ENCODE data around the gene RAPGEF1. TPM values are rescaled to one million over a fixed set of nuclear protein-coding genes. Genes with fewer than 3 reads are reported as not detected.

The RAPGEF1 gene
- polyA plus RNA-seq, 1 donor from 2014 or later, result 23.6 TPM

DNA sequence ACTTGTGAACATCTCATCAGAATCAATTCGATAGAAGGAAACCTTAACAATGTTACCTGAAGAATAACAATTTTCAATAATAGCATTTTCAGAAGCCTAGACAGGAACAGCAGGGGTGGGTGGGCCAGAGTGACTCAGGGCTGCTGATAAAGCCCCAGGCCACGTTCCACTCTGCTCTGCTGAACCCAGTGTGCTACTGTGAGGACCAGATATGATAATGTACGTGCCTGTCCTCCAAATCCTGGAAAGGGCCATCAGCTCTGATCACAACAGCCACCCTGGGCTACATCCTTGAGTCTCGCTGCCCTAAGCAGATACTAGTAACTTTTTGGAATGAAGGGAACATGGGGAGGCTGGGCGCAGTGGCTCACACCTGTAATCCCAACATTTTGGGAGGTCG lies 103.3 kb downstream of the RAPGEF1 start:
- TF ChIP-seq MXI1 (conservative IDR thresholded peaks at IDR 0.05; ENCODE audit: poor library complexity, severe bottlenecking) (no peak), EZH2 (IDR thresholded peaks at IDR 0.05; ENCODE audit: borderline replicate concordance, insufficient read depth, low read length, poor library complexity, severe bottlenecking) (no peak), POLR2AphosphoS5 (IDR thresholded peaks at IDR 0.05) (no peak), RAD21 (conservative IDR thresholded peaks at IDR 0.05) (no peak), EP300 (conservative IDR thresholded peaks at IDR 0.05; ENCODE audit: poor library complexity, severe bottlenecking) (no peak), TAF1 (IDR thresholded peaks at IDR 0.05; ENCODE audit: low read depth) (no peak), SMC3 (conservative IDR thresholded peaks at IDR 0.05; ENCODE audit: poor library complexity) (no peak)
- TF ChIP-seq, protein P1, sequence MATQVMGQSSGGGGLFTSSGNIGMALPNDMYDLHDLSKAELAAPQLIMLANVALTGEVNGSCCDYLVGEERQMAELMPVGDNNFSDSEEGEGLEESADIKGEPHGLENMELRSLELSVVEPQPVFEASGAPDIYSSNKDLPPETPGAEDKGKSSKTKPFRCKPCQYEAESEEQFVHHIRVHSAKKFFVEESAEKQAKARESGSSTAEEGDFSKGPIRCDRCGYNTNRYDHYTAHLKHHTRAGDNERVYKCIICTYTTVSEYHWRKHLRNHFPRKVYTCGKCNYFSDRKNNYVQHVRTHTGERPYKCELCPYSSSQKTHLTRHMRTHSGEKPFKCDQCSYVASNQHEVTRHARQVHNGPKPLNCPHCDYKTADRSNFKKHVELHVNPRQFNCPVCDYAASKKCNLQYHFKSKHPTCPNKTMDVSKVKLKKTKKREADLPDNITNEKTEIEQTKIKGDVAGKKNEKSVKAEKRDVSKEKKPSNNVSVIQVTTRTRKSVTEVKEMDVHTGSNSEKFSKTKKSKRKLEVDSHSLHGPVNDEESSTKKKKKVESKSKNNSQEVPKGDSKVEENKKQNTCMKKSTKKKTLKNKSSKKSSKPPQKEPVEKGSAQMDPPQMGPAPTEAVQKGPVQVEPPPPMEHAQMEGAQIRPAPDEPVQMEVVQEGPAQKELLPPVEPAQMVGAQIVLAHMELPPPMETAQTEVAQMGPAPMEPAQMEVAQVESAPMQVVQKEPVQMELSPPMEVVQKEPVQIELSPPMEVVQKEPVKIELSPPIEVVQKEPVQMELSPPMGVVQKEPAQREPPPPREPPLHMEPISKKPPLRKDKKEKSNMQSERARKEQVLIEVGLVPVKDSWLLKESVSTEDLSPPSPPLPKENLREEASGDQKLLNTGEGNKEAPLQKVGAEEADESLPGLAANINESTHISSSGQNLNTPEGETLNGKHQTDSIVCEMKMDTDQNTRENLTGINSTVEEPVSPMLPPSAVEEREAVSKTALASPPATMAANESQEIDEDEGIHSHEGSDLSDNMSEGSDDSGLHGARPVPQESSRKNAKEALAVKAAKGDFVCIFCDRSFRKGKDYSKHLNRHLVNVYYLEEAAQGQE (IDR thresholded peaks at IDR 0.05; ENCODE audit: borderline replicate concordance), result no peak
- TF ChIP-seq, protein P2, sequence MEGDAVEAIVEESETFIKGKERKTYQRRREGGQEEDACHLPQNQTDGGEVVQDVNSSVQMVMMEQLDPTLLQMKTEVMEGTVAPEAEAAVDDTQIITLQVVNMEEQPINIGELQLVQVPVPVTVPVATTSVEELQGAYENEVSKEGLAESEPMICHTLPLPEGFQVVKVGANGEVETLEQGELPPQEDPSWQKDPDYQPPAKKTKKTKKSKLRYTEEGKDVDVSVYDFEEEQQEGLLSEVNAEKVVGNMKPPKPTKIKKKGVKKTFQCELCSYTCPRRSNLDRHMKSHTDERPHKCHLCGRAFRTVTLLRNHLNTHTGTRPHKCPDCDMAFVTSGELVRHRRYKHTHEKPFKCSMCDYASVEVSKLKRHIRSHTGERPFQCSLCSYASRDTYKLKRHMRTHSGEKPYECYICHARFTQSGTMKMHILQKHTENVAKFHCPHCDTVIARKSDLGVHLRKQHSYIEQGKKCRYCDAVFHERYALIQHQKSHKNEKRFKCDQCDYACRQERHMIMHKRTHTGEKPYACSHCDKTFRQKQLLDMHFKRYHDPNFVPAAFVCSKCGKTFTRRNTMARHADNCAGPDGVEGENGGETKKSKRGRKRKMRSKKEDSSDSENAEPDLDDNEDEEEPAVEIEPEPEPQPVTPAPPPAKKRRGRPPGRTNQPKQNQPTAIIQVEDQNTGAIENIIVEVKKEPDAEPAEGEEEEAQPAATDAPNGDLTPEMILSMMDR (IDR thresholded peaks at IDR 0.05; ENCODE audit: poor library complexity, severe bottlenecking), result no peak
- Histone ChIP-seq H4K20me1 (ENCODE audit: insufficient read depth) (no peaks in the 10 kb centered on the region), H3K79me2 (replicated peaks; ENCODE audit: insufficient read depth, low read length) (no peaks in the 10 kb centered on the region), H3K9me3 (ENCODE audit: low read length) (no peaks in the 10 kb centered on the region), H2AFZ (ENCODE audit: low read depth, low read length) (no peak overlapping the region), H3K9ac (ENCODE audit: low read length) (no peak overlapping the region), H3K4me3 (ENCODE audit: low read length) (no peak overlapping the region), H3K27me3 (ENCODE audit: insufficient read depth, low read depth, low read length) (no peaks in the 10 kb centered on the region), H3K36me3 (ENCODE audit: insufficient read depth, low read length) (peaks cover 11% of the 10 kb centered on the region), H3K4me2 (ENCODE audit: low read length) (no peak overlapping the region), H3K27ac (ENCODE audit: low read length) (no peak overlapping the region), H3K9me2 (ENCODE audit: insufficient read depth, low read length) (no peaks in the 10 kb centered on the region), H3F3A (ENCODE audit: insufficient read depth, low read length, poor library complexity, severe bottlenecking) (no peaks in the 10 kb centered on the region)

DNA sequence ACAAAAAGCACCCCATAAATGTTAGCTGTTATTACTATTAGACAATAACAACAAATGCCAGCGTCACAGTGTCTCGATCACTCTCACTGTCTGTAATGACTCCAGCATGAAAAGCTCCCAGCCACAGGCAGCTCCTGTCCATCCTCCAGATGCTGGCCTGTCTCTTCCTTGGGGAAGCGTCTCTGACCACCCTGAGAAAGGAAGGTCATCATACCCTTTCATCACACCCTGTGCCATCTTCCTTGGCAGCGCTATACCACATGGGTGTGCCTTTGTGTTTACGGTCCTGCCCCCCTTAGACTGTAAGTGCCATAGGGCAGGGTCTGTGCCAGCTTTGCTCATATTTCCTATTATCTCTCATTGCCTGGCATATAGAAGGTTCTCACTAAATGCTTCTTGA lies 104.0 kb downstream of the RAPGEF1 start:
- H3K9me3 ChIP-seq (ENCODE audit: low read length), result no peaks in the 10 kb centered on the region
- H2AFZ ChIP-seq (ENCODE audit: low read depth, low read length), result no peak overlapping the region
- no peaks in the 10 kb centered on the region for H3K9me2 ChIP-seq (ENCODE audit: insufficient read depth, low read length)
- H3K4me2 ChIP-seq (ENCODE audit: low read length), result no peak overlapping the region
- no peaks in the 10 kb centered on the region for H3K79me2 ChIP-seq (replicated peaks; ENCODE audit: insufficient read depth, low read length)
- no peaks in the 10 kb centered on the region for H3K27me3 ChIP-seq (ENCODE audit: insufficient read depth, low read depth, low read length)
- no peak overlapping the region for H3K4me3 ChIP-seq (ENCODE audit: low read length)
- TF ChIP-seq, protein P1 (IDR thresholded peaks at IDR 0.05; ENCODE audit: borderline replicate concordance), result no peak
- TF ChIP-seq EZH2 (IDR thresholded peaks at IDR 0.05; ENCODE audit: borderline replicate concordance, insufficient read depth, low read length, poor library complexity, severe bottlenecking) (no peak), EP300 (conservative IDR thresholded peaks at IDR 0.05; ENCODE audit: poor library complexity, severe bottlenecking) (no peak), POLR2AphosphoS5 (IDR thresholded peaks at IDR 0.05) (no peak)
- H3F3A ChIP-seq (ENCODE audit: insufficient read depth, low read length, poor library complexity, severe bottlenecking), result no peaks in the 10 kb centered on the region
- H3K27ac ChIP-seq (ENCODE audit: low read length), result no peak overlapping the region
- H4K20me1 ChIP-seq (ENCODE audit: insufficient read depth), result no peaks in the 10 kb centered on the region
- H3K9ac ChIP-seq (ENCODE audit: low read length), result no peak overlapping the region
- peaks cover 11% of the 10 kb centered on the region for H3K36me3 ChIP-seq (ENCODE audit: insufficient read depth, low read length)
